Measurements from ENCODE around the gene DRD4.
"Not testable (repeated sequence)": the region's sequence is repeated elsewhere in the genome, so short reads cannot be mapped to it uniquely, and the experiment has no call there.

Gene DRD4

DNA sequence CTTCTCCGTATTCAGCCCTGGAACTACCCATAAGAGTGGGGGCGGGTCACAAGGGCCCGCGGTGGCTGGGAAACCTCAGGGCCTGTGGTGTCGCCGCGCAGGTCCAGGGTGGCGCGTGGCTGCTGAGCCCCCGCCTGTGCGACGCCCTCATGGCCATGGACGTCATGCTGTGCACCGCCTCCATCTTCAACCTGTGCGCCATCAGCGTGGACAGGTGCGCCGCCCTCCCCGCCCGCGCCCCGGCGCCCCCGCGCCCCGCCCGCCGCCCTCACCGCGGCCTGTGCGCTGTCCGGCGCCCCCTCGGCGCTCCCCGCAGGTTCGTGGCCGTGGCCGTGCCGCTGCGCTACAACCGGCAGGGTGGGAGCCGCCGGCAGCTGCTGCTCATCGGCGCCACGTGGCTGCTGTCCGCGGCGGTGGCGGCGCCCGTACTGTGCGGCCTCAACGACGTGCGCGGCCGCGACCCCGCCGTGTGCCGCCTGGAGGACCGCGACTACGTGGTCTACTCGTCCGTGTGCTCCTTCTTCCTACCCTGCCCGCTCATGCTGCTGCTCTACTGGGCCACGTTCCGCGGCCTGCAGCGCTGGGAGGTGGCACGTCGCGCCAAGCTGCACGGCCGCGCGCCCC lies 2.4 kb downstream of the DRD4 start:
- Mint-ChIP-seq H3K4me1 (ENCODE audit: low read depth) (no peaks in the 10 kb centered on the region), H3K9me3 (no peaks in the 10 kb centered on the region), H3K27ac (no peak overlapping the region), H3K36me3 (ENCODE audit: low read depth) (peaks cover 1% of the 10 kb centered on the region), H3K4me3 (no peak overlapping the region), H3K27me3 (ENCODE audit: low read depth) (peaks cover 30% of the 10 kb centered on the region)

DNA sequence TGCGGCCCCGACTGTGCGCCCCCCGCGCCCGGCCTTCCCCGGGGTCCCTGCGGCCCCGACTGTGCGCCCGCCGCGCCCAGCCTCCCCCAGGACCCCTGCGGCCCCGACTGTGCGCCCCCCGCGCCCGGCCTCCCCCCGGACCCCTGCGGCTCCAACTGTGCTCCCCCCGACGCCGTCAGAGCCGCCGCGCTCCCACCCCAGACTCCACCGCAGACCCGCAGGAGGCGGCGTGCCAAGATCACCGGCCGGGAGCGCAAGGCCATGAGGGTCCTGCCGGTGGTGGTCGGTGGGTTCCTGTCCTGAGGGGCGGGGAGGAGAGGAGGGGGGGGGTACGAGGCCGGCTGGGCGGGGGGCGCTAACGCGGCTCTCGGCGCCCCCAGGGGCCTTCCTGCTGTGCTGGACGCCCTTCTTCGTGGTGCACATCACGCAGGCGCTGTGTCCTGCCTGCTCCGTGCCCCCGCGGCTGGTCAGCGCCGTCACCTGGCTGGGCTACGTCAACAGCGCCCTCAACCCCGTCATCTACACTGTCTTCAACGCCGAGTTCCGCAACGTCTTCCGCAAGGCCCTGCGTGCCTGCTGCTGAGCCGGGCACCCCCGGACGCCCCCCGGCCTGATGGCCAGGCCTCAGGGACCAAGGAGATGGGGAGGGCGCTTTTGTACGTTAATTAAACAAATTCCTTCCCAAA lies 3.1 kb downstream of the DRD4 start:
- Mint-ChIP-seq H3K27ac (no peak overlapping the region), H3K9me3 (no peaks in the 10 kb centered on the region), H3K36me3 (ENCODE audit: low read depth) (peaks cover 1% of the 10 kb centered on the region), H3K4me3 (no peak overlapping the region), H3K4me1 (ENCODE audit: low read depth) (no peaks in the 10 kb centered on the region), H3K27me3 (ENCODE audit: low read depth) (peaks cover 30% of the 10 kb centered on the region)

DNA sequence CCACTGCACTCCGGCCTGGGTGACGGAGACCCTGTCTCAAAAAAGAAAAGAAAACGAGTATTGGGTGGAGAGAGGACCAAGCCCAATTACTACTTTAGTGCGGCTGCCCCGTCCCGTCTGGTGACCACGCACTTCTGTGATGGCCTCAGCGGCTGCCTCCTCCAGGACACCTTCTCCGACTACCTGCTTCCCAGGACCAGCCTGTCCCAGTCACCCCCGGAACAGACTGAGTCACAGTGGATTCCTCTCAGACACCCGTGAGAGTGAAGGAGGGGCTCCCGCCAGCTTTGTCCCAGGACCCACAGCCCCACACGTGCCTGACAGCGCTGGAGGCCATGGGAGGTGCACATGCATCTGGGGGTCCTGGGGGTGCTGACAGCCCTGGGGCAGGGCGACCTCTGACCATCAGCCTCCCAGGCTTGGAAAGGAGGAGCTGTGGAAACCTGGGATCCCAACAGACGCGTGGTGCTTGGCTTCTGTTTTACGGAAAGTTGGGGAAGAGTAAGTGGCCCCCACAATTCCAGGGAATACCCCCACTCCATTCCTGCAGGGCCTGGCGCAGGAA lies 4.8 kb downstream of the DRD4 start:
- no peak overlapping the region for H3K4me3 Mint-ChIP-seq
- H3K36me3 Mint-ChIP-seq (ENCODE audit: low read depth), result peaks cover 1% of the 10 kb centered on the region
- H3K4me1 Mint-ChIP-seq (ENCODE audit: low read depth), result no peaks in the 10 kb centered on the region
- H3K27me3 Mint-ChIP-seq (ENCODE audit: low read depth), result peaks cover 22% of the 10 kb centered on the region
- no peak overlapping the region for H3K27ac Mint-ChIP-seq
- H3K9me3 Mint-ChIP-seq, result no peaks in the 10 kb centered on the region

DNA sequence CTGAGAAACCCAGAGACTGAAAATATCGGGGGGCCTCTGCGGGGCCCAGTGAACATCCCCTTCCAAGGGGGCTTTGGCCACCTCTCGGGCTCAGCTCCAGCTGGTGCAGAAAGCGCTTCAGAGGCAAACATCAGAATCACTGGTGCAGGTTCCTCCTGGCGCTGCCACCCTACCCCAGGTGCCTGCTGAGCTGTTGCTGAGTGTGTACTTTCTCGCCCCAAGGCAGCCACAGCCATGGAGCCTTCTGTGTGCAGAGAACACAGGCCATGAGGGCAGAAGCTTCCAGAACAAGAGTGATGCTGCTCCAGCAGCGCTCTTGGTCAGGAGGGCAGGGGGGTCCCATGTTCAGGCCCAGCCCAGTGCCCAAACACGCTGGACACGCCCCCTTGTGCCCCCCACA lies 6.3 kb downstream of the DRD4 start:
- H3K9me3 Mint-ChIP-seq, result no peaks in the 10 kb centered on the region
- no peak overlapping the region for H3K4me3 Mint-ChIP-seq
- H3K4me1 Mint-ChIP-seq (ENCODE audit: low read depth), result no peaks in the 10 kb centered on the region
- peaks cover 12% of the 10 kb centered on the region for H3K27me3 Mint-ChIP-seq (ENCODE audit: low read depth)
- H3K27ac Mint-ChIP-seq, result no peak overlapping the region
- peaks cover 3% of the 10 kb centered on the region for H3K36me3 Mint-ChIP-seq (ENCODE audit: low read depth)

DNA sequence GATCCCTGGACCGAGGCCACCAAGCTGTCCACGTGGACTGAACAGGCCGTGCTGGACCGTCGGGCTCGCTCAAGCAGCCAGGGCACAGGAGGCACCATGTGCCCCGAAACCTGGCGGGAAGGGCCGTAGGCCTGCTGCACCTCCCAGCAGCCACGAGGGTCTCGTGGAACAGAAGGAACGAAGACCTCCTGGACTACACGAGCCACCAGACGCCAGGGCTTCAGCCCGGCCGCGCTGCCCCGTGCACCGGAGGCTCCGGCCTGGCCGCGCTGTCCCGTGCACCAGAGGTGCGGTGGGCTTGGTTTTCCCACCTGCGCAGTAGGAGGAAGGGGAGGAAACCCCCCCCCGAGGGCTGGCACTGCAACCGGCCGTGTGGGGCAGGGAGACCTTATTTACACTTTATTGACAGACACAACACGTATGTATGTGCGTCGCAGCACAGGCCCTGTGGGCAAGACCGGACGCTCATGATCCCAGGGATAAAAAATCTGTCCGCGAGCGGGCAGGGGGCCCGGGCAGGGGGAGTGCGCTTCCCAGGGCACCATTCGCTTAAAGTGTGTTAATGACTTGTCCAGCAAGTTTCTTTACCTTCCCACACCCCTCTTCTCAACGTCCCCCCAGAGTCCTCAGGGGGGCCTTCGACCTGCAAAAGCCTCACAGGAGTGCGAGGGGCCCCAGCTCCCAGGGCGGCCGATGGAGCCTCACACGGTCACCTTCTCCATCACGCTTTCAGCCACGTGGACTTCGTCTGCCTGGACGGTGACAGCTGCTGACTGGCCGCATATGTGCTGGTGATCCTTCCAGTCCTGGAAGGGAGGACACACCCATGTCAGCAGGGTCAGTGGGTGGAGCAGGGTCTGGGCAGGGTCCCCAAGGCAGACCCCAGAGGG lies 7.0 kb downstream of the DRD4 start:
- Mint-ChIP-seq H3K4me1 (ENCODE audit: low read depth) (no peaks in the 10 kb centered on the region), H3K4me3 (no peak overlapping the region), H3K27me3 (ENCODE audit: low read depth) (peaks cover 5% of the 10 kb centered on the region), H3K27ac (no peak overlapping the region), H3K9me3 (no peaks in the 10 kb centered on the region), H3K36me3 (ENCODE audit: low read depth) (peaks cover 3% of the 10 kb centered on the region)

DNA sequence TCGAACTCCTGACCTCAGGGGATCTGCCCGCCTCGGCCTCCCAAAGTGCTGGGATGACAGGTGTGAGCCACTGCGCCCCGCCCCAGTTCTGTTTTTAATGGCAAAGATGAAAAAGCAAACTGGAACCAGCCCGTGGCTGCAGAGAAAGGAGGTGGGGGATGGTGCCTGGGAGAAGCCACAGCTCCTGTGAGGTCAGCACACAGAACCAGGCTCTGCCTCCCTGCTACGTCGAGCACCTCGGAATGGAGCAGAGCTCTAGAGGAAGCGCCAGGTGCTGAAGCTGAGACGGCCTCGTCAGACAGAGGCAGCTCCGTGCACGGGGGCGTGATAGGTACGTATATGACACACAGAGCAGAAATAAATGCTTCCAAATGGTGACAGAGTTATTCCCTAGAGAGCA lies 8.5 kb downstream of the DRD4 start:
- no peaks in the 10 kb centered on the region for H3K4me1 Mint-ChIP-seq (ENCODE audit: low read depth)
- peaks cover under 1% of the 10 kb centered on the region for H3K27me3 Mint-ChIP-seq (ENCODE audit: low read depth)
- H3K36me3 Mint-ChIP-seq (ENCODE audit: low read depth), result peaks cover 3% of the 10 kb centered on the region
- H3K9me3 Mint-ChIP-seq, result no peaks in the 10 kb centered on the region
- no peak overlapping the region for H3K4me3 Mint-ChIP-seq
- H3K27ac Mint-ChIP-seq, result no peak overlapping the region

DNA sequence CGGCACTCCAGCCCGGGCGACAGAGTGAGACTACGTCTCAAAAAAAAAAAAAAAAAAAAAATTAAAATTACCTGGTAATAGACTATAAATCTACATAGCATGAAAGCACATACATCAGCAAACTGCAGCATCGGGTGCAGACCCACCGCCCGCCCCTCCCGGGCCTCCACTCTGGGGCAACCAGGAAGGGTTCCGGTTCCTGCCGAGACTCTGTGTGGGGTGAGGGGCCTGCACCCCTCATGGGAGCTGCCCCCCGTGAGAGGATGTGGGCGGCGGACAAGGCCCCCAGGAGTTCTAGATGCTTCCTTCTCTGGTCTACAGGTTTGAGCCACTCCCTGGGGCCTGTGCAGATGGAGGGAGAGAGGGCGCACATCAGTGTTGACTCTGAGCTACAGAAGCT lies 9.1 kb downstream of the DRD4 start:
- Mint-ChIP-seq H3K9me3 (no peaks in the 10 kb centered on the region), H3K27me3 (ENCODE audit: low read depth) (no peaks in the 10 kb centered on the region), H3K36me3 (ENCODE audit: low read depth) (peaks cover 3% of the 10 kb centered on the region), H3K4me3 (no peak overlapping the region), H3K27ac (no peak overlapping the region), H3K4me1 (ENCODE audit: low read depth) (no peaks in the 10 kb centered on the region)

DNA sequence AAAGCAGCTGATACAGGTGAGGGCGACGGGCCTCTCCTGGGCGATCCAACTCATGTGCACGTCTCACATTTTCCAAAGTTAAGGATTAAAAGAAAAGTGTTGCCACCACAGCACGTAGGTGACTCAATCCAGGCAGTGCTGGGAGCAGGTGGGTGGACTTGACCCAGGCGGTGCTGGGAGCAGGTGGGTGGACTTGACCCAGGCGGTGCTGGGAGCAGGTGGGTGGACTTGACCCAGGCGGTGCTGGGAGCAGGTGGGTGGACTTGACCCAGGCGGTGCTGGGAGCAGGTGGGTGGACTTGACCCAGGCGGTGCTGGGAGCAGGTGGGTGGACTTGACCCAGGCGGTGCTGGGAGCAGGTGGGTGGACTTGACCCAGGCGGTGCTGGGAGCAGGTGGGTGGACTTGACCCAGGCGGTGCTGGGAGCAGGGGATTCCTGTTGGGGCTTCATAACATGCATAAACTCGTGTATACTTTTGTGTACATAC lies 10.6 kb downstream of the DRD4 start:
- not testable (repeated sequence) for H3K36me3 Mint-ChIP-seq (ENCODE audit: low read depth); H3K27ac Mint-ChIP-seq; H3K4me3 Mint-ChIP-seq; H3K9me3 Mint-ChIP-seq; H3K4me1 Mint-ChIP-seq (ENCODE audit: low read depth); H3K27me3 Mint-ChIP-seq (ENCODE audit: low read depth)

DNA sequence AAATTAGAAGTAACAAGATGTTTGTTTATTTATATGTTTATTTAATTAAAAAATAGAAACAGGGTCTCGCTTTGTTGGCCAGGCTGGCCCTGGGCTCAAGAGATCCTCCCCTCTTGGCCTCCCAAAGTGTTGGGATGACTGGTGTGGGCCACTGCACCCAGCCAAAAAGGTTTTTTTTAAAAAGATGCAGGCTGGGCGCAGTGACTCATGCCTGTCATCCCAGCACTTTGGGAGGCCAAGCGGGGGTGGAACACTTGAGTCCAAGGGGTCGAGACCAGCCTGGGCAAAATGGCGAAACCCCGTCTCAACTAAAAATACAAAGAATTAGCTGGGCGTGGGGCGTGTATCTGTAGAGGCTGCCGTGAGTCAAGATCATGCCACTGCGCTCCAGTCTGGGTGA lies 13.4 kb downstream of the DRD4 start:
- H3K27ac Mint-ChIP-seq, result no peak overlapping the region
- no peaks in the 10 kb centered on the region for H3K4me1 Mint-ChIP-seq (ENCODE audit: low read depth)
- H3K27me3 Mint-ChIP-seq (ENCODE audit: low read depth), result no peaks in the 10 kb centered on the region
- no peak overlapping the region for H3K4me3 Mint-ChIP-seq
- H3K9me3 Mint-ChIP-seq, result no peaks in the 10 kb centered on the region
- H3K36me3 Mint-ChIP-seq (ENCODE audit: low read depth), result peaks cover 4% of the 10 kb centered on the region

DNA sequence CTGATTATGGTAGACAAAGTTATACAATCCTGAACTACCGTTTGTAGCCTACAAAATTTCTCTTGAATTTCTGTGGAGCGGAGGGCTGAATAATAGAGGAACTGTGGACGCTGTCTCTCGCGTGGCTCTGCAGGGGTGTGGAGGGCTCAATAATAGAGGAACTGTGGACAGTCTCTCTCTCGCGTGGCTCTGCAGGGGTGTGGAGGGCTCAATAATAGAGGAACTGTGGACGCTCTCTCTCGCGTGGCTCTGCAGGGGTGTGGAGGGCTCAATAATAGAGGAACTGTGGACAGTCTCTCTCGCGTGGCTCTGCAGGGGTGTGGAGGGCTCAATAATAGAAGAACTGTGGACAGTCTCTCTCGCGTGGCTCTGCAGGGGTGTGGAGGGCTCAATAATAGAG lies 16.1 kb downstream of the DRD4 start:
- H3K27me3 Mint-ChIP-seq (ENCODE audit: low read depth); H3K36me3 Mint-ChIP-seq (ENCODE audit: low read depth); H3K27ac Mint-ChIP-seq; H3K4me3 Mint-ChIP-seq; H3K4me1 Mint-ChIP-seq (ENCODE audit: low read depth); H3K9me3 Mint-ChIP-seq: not testable (repeated sequence)

DNA sequence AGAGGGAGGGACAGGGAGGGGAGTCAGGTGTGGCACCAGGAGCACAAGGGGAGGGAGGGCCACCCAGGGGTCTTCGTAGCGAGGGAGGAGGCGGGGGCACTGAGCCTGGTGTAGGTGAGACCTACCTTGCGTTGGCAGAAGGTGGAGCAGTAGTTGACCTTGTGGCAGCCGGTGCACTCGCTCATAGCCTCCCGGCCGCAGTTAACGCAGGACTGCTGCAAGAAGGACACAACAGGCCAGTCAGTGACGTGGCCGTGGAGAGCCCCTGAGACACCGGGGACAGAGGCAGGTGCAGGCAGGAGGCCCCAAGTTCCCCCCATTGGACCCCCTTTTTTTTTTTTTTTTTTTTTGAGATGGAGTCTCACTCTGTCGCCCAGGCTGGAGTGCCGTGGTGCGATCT lies 16.8 kb downstream of the DRD4 start:
- no peaks in the 10 kb centered on the region for H3K27me3 Mint-ChIP-seq (ENCODE audit: low read depth)
- H3K27ac Mint-ChIP-seq, result no peak overlapping the region
- H3K4me1 Mint-ChIP-seq (ENCODE audit: low read depth), result no peaks in the 10 kb centered on the region

DNA sequence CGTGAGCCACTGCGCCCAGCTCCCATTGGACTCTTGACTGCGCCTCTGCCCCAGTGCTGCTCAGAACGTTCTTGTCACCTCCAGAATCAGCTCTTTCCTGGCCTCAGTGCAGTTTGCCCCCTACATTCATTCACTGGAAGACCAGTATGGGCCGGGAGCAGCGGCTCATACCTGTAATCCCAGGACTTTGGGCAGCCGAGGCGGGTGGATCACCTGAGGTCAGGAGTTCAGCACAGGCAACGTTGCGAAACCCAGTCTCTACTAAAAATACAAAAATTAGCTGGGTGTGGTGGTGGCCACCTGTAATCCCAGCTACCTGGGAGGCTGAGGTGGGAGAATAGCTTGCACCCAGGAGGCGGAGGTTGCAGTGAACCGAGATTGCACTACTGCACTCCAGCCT lies 17.4 kb downstream of the DRD4 start:
- H3K4me1 Mint-ChIP-seq (ENCODE audit: low read depth); H3K4me3 Mint-ChIP-seq; H3K9me3 Mint-ChIP-seq; H3K36me3 Mint-ChIP-seq (ENCODE audit: low read depth); H3K27me3 Mint-ChIP-seq (ENCODE audit: low read depth); H3K27ac Mint-ChIP-seq: not testable (repeated sequence)

More for the DNA sequence above, 16.8 kb downstream of the DRD4 start:
- no peaks in the 10 kb centered on the region for H3K9me3 Mint-ChIP-seq
- H3K4me3 Mint-ChIP-seq, result no peak overlapping the region
- H3K36me3 Mint-ChIP-seq (ENCODE audit: low read depth), result peaks cover 2% of the 10 kb centered on the region

DNA sequence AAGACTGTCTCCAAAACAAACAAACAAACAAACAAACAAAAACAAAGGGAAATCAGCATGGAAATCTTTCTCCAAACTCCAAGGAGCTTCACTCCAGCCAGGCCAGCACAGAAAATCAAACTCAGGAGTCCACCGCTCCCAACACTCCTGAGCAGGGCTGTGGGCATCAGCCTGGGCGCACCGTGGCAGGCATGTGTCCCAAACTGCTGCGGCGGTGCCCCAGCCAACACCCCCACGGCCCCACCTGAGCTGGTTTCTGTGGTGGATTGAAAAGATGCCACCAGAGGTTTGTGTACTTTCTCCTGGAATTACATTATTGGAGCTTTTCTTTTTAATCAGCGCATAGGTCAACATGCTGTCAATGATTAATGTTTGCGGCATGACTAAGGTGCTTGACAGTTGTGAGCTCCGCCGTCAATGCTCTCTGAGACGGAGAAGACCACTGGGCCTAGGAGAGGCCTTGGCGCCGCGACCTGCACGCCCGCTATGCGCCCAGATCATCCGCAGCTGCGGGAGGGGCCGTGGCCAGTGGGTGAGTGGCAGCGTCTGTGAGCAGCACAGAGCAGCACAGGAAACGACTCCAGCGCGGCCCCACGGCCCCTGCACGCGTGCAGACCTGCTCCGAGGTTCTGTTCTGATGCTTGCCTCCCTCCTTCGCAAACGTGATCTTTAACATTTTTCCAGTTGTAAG lies 18.1 kb downstream of the DRD4 start:
- Mint-ChIP-seq H3K4me3 (no peak overlapping the region), H3K9me3 (no peaks in the 10 kb centered on the region), H3K27ac (no peak overlapping the region), H3K36me3 (ENCODE audit: low read depth) (peaks cover 2% of the 10 kb centered on the region), H3K27me3 (ENCODE audit: low read depth) (no peaks in the 10 kb centered on the region), H3K4me1 (ENCODE audit: low read depth) (no peaks in the 10 kb centered on the region)

DNA sequence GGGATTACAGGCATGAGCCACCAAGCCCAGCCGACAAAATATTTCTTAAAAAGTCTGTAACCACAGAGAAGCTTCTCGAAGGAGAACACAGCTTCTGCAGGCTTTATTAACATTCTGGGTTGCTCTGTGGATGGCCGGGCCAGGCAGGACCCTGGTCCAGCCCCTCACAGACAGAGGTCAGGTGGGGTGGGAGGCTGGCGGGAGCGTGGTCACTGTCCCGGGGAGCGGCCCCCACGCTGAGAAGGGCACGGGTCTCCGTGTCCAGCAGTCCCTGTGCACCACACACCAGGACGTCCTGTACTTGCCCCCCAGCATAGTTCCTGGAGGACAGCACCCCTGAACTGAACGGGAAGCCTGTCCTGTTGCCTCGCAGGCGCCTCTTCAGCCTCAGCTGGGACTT lies 19.4 kb downstream of the DRD4 start:
- Mint-ChIP-seq H3K4me1 (ENCODE audit: low read depth) (no peaks in the 10 kb centered on the region), H3K36me3 (ENCODE audit: low read depth) (peaks cover under 1% of the 10 kb centered on the region), H3K27me3 (ENCODE audit: low read depth) (no peaks in the 10 kb centered on the region), H3K27ac (no peak overlapping the region), H3K4me3 (no peak overlapping the region), H3K9me3 (no peaks in the 10 kb centered on the region)

All from T-helper 1 cell treated with Interleukin-12 subunit alpha and Interleukin-12 subunit beta and Interleukin-4 antibody, amounts not matched to agents 30 μg/mL and 1 μg/mL, for 36 hours (primary cell).